K562 (cell line): ENCODE results near the gene GUCY1A2. TPM values are rescaled to one million over a fixed set of nuclear protein-coding genes. Genes with fewer than 3 reads are reported as not detected.

Source experiments
- ATAC-seq: fragments of 200-7000 bp; cut with Tn5 transposase; 3 replicates; pipeline ENCODE4 v1.9.1; 2020; ENCODE audit warnings: moderate library complexity
- BruUV-seq: library from RNA; stranded (reverse); fragments of 400-500 nt; replicated peaks from 2 replicates; lab custom pipeline; 2021; lab: Mats Ljungman, UMichigan
- CTCF ChIA-PET: fragments of 300-600 bp; formaldehyde crosslinking; extraction: SDS; loops from one replicate; lab custom pipeline; 2021; ENCODE audit warnings: low intra/inter-chr PET ratio; lab: Yijun Ruan, JAX
- POLR2A ChIA-PET: fragments of 300-600, 350-650 bp; sonication (Branson Sonifier 250); formaldehyde crosslinking; extraction: SDS; loops from one replicate; lab custom pipeline; 2021; ENCODE audit warnings: antibody characterized with exemption, inconsistent platforms; lab: Yijun Ruan, JAX
- DNase-seq, 4 experiments: peaks; one replicate each; pipeline versions ENCODE4 v3.0.0 to v3.0.0-alpha.2; 2011 to 2018; ENCODE audit warnings: low spot score in 3 of 4, mixed read lengths in 3 of 4; ENCODE audit errors: extremely low read depth in 1 of 4
- FAIRE-seq: peaks from 2 replicates; lab custom pipeline; 2011; peaks lifted over from hg19 to GRCh38; lab: Jason Lieb, UNC
- H2AFZ ChIP-seq: 2 replicates; pipeline ENCODE4 v1.6.0; 2011; ENCODE audit warnings: low read depth, low read length, control low read depth, inconsistent platforms
- H3K27ac ChIP-seq: fragments of 200-600 bp; 3 replicates; pipeline ENCODE4 v1.8.0; 2011; ENCODE audit warnings: low read depth, mild to moderate bottlenecking, control low read depth, inconsistent platforms, low read length, moderate library complexity, mixed read lengths; ENCODE audit errors: extremely low read depth
- H3K27me3 ChIP-seq, 2 experiments: fragments of 300-600 bp in 1 of 2; 2 replicates in 1 of 2; 3 replicates in 1 of 2; pipeline versions ENCODE4 v1.6.0 to v1.8.0; 2011; ENCODE audit warnings: inconsistent platforms in 2 of 2, low read length in 2 of 2, mild to moderate bottlenecking in 1 of 2, mixed read lengths in 1 of 2, moderate library complexity in 1 of 2; ENCODE audit not compliant: control insufficient read depth in 2 of 2, insufficient read depth in 2 of 2
- H3K36me3 ChIP-seq: fragments of 300-600 bp; 3 replicates; pipeline ENCODE4 v1.8.0; 2011; ENCODE audit warnings: mild to moderate bottlenecking, low read length, inconsistent platforms; ENCODE audit not compliant: control insufficient read depth, insufficient read depth
- H3K4me1 ChIP-seq, 2 experiments: fragments of 200-600 bp in 1 of 2; replicated peaks in 1 of 2; 2 replicates in 1 of 2; 3 replicates in 1 of 2; pipeline versions ENCODE4 v1.5.1 to v1.8.0; 2011; ENCODE audit warnings: inconsistent platforms in 2 of 2, low read length in 2 of 2, mild to moderate bottlenecking in 1 of 2, mixed read lengths in 1 of 2, moderate library complexity in 1 of 2; ENCODE audit not compliant: control insufficient read depth in 2 of 2, insufficient read depth in 2 of 2
- H3K4me2 ChIP-seq: 2 replicates; pipeline ENCODE4 v1.6.1; 2011; ENCODE audit warnings: low read length, control low read depth, inconsistent platforms, mixed read lengths; ENCODE audit not compliant: insufficient read depth
- H3K4me3 ChIP-seq: fragments of 200-600 bp; sonication (generic), shearing (Covaris generic); 2 replicates; pipeline ENCODE4 v1.5.1; 2016; ENCODE audit warnings: control low read depth, inconsistent platforms
- H3K79me2 ChIP-seq: fragments of 200-600 bp; 3 replicates; pipeline ENCODE4 v1.8.0; 2011; ENCODE audit warnings: low read length, inconsistent platforms; ENCODE audit not compliant: control insufficient read depth, insufficient read depth
- H3K9ac ChIP-seq, 2 experiments: 2 replicates each; pipeline versions ENCODE4 v1.6.0 to v1.6.1; 2011; ENCODE audit warnings: low read depth in 2 of 2, low read length in 2 of 2, control low read depth in 1 of 2, inconsistent platforms in 1 of 2, mild to moderate bottlenecking in 1 of 2, mixed read lengths in 1 of 2; ENCODE audit not compliant: insufficient read depth in 1 of 2
- H3K9me1 ChIP-seq: one replicate; pipeline ENCODE4 v1.6.0; 2011; ENCODE audit warnings: inconsistent platforms, mild to moderate bottlenecking, low read length, moderate library complexity; ENCODE audit not compliant: control insufficient read depth, insufficient read depth
- H3K9me3 ChIP-seq: replicated peaks from 2 replicates; pipeline ENCODE4 v1.5.1; 2011; ENCODE audit warnings: low read depth, low read length, inconsistent platforms; ENCODE audit not compliant: control insufficient read depth, insufficient read depth
- H4K20me1 ChIP-seq: replicated peaks from 2 replicates; pipeline ENCODE4 v1.6.1; 2011; ENCODE audit warnings: low read length, inconsistent platforms, mixed read lengths; ENCODE audit not compliant: control insufficient read depth, insufficient read depth
- ASH1L ChIP-seq: fragments of 450-650 bp; IDR thresholded peaks from 2 replicates; pipeline ENCODE4 v1.6.1; 2018; ENCODE audit warnings: borderline replicate concordance, mild to moderate bottlenecking, low read depth; ENCODE audit not compliant: partially characterized antibody
- BHLHE40 ChIP-seq: IDR thresholded peaks from 2 replicates; pipeline ENCODE4 v1.6.1; 2011; ENCODE audit warnings: low read length, improper control_type of control experiment
- C11orf30 ChIP-seq: fragments of 450-650 bp; IDR thresholded peaks from 2 replicates; pipeline ENCODE4 v1.6.1; 2016; ENCODE audit warnings: low read depth, mild to moderate bottlenecking
- CBX2 ChIP-seq: fragments of 200-600 bp; sonication (generic); IDR thresholded peaks from one replicate; pipeline ENCODE4 v1.6.1; 2012; ENCODE audit warnings: mild to moderate bottlenecking, low read length, inconsistent platforms; ENCODE audit not compliant: insufficient read depth, poor library complexity, severe bottlenecking
- MAFG ChIP-seq: fragments of 450-650 bp; conservative IDR thresholded peaks from 2 replicates; pipeline ENCODE4 v1.6.1; 2016; ENCODE audit warnings: missing genetic modification characterization, missing compliant biosample characterization
- SMARCE1 ChIP-seq: fragments of 450-650 bp; IDR thresholded peaks from 2 replicates; pipeline ENCODE4 v1.7.1; 2016; ENCODE audit warnings: mild to moderate bottlenecking
- TAF15 ChIP-seq: fragments of 200-400 bp; formaldehyde crosslinking; IDR thresholded peaks from 2 replicates; pipeline ENCODE4 v1.6.1; 2017; ENCODE audit warnings: mild to moderate bottlenecking, low read depth, low read length, moderate library complexity
- ZNF316 ChIP-seq: fragments of 450-650 bp; IDR thresholded peaks from 2 replicates; pipeline ENCODE4 v1.6.1; 2016
- ZNF668 ChIP-seq: fragments of 250-450 bp; sonication (Bioruptor Pico); IDR thresholded peaks from 2 replicates; pipeline ENCODE4 v1.8.0; 2022; ENCODE audit warnings: mild to moderate bottlenecking, inconsistent platforms
- ZNF79 ChIP-seq: fragments of 250-450 bp; sonication (Bioruptor Pico); IDR thresholded peaks from 2 replicates; pipeline ENCODE4 v1.4.0; 2020; ENCODE audit warnings: low read depth, mild to moderate bottlenecking, moderate library complexity
- WGBS: fragments of 100-300 bp; shearing (Covaris generic); methylation state at CpG from one replicate; pipeline ENCODE4 v1.1.6; 2016; ENCODE audit warnings: low coverage, mixed read lengths; ENCODE audit not compliant: insufficient coverage; ENCODE audit errors: missing lambda C conversion rate; 5-methylcytosine and 5-hydroxymethylcytosine counted together
- in situ Hi-C: fragments of 300-500 bp; cut with MboI; formaldehyde crosslinking; loops from 4 replicates; pipeline ENCODE4 v1.15.0; 2018; ENCODE audit warnings: inconsistent platforms, mixed read lengths
- intact Hi-C: fragments of 100-400 bp; cut with micrococcal nuclease; formaldehyde crosslinking; loops from 2 replicates; pipeline ENCODE4 v1.14.2; 2022
- polyA plus RNA-seq, 8 experiments: library from polyadenylated mRNA; depleted of rRNA in 4 of 8; stranded (reverse) in 5 of 8; unstranded in 3 of 8; fragments of >200 nt; fragmentation: Nextera tagmentation in 2 of 8; fragmentation: Illumina TruSeq in 1 of 8; extraction: Ambion mirVana in 2 of 8; extraction: Trizol in 1 of 8; gene quantifications; 2 replicates each; pipeline versions ENCODE4 v1.2.1 to v1.2.3, GENCODE V29; 2011 to 2014; ENCODE audit warnings: inconsistent platforms in 1 of 8, missing spikeins in 1 of 8
- total RNA-seq, 7 experiments: library from RNA; depleted of rRNA in 6 of 7; stranded (reverse); fragments of >200 nt in 6 of 7; fragmentation: Illumina TruSeq in 2 of 7; extraction: Trizol in 2 of 7; gene quantifications; 2 replicates each; pipeline versions ENCODE4 v1.2.1 to v1.2.3, GENCODE V29; 2011 to 2021; ENCODE audit warnings: low replicate concordance in 1 of 7
- TF ChIP-seq, protein P1 (sequence below): fragments of 450-650 bp; IDR thresholded peaks from 2 replicates; pipeline ENCODE4 v1.6.1; 2016

The GUCY1A2 gene
- total and polyA plus RNA-seq, 9 of the 15 experiments (the other 6 are each of a cell fraction or from before 2014, with no cell fraction given) = under 0.01 to 0.04 TPM; not detected in 7

DNA sequence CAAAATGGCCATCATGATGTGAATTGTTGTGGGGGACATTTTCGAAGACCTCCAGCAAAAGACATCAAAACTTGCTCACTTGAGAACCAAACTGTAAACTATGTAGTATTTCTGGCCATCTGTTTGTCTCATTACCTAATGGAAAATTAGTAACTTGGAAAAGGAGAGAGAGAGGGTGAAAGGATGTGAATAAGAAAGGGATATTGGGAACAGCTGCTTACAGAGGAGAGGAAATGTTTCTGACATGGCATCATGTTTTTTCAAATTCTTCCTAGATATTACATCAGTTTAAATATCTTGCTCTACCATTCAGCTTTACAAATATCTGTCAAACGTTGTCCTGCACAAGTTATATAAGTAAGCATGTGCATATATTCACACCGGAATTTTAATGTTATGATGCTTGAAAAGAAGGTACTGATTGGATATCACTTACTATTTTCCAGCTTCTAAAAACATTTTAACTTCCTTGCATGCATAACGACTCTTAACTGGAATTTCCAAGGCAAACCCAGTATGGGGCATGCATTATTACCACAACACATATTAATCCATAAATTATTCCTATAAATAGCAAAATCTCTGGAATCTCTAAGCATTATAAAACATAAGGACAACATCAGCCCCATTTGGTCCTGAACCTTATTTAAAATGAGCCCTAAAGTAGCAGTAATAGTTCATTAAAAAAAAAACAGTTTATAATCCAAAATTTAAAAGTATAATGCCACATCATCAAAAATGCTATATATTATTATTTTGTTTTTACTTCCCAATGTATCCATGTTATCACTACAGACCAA is 20.0 kb downstream of the GUCY1A2 start:
- Histone ChIP-seq H3K9me3 (no peaks in the 10 kb centered on the region), H3K27me3 (no peaks in the 10 kb centered on the region), H3K79me2 (no peaks in the 10 kb centered on the region), H2AFZ (no peak overlapping the region), H3K4me2 (no peak overlapping the region), H3K36me3 (no peaks in the 10 kb centered on the region), H3K4me3 (no peak overlapping the region), H4K20me1 (no peaks in the 10 kb centered on the region), H3K27ac (no peak overlapping the region), H3K4me1 (no peaks in the 10 kb centered on the region), H3K9me1 (no peaks in the 10 kb centered on the region), H3K9ac (no peak overlapping the region)
- FAIRE-seq (no peak), ATAC-seq (no peak), DNase-seq (no peak)
- no peak for TF ChIP-seq SMARCE1
- TF ChIP-seq C11orf30 = peak; percentile 19; the same call in 1 of the 2 replicates
- TF ChIP-seq TAF15 = no peak
- peak; percentile 57 for TF ChIP-seq ZNF316
- 0 out of 2 replicates have a peak, but pooled peaks have one; percentile 8 for TF ChIP-seq MAFG
- BruUV-seq = no TSS peak
- POLR2A ChIA-PET = no interaction called here
- 0% methylated on average over 4 of the region's 4 CpGs for WGBS
- in situ Hi-C loops = no loop called here
- CTCF ChIA-PET = no interaction called here
- intact Hi-C loops = no loop called here

- Histone ChIP-seq H3K79me2 (no peaks in the 10 kb centered on the region), H2AFZ (no peak overlapping the region), H3K27ac (no peak overlapping the region), H3K9me3 (no peaks in the 10 kb centered on the region; the same call in 1 of the 2 replicates), H3K9me1 (no peaks in the 10 kb centered on the region), H3K4me2 (no peak overlapping the region), H3K36me3 (no peaks in the 10 kb centered on the region), H3K4me1 (no peaks in the 10 kb centered on the region), H4K20me1 (no peaks in the 10 kb centered on the region), H3K4me3 (no peak overlapping the region), H3K9ac (no peak overlapping the region), H3K27me3 (no peaks in the 10 kb centered on the region)
- DNase-seq (no peak), ATAC-seq (no peak), FAIRE-seq (no peak)
- BruUV-seq = no TSS peak
- intact Hi-C loops (no loop called here), in situ Hi-C loops (no loop called here)
- WGBS = 0% methylated on average over 2 of the region's 3 CpGs
- ChIA-PET POLR2A (no interaction called here), CTCF (no interaction called here)
- TF ChIP-seq CBX2 = no peak
- no peak for TF ChIP-seq ZNF668 (CRISPR knock-in tag)
- TF ChIP-seq, protein P1, sequence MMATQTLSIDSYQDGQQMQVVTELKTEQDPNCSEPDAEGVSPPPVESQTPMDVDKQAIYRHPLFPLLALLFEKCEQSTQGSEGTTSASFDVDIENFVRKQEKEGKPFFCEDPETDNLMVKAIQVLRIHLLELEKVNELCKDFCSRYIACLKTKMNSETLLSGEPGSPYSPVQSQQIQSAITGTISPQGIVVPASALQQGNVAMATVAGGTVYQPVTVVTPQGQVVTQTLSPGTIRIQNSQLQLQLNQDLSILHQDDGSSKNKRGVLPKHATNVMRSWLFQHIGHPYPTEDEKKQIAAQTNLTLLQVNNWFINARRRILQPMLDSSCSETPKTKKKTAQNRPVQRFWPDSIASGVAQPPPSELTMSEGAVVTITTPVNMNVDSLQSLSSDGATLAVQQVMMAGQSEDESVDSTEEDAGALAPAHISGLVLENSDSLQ = no peak
- TF ChIP-seq BHLHE40 = no peak
- TF ChIP-seq ASH1L = no peak
- TF ChIP-seq ZNF79 (CRISPR knock-in tag) = no peak
These were observed 21.0 kb downstream of the GUCY1A2 start for GRCh38 chr11:106997227-106997626.
